GM12874 (cell line): ENCODE measurements around the gene PKNOX2.

Source experiments
- CTCF ChIP-seq: IDR thresholded peaks from 2 replicates; pipeline ENCODE4 v1.5.1; 2011; ENCODE audit warnings: low read depth, mild to moderate bottlenecking, control low read depth, low read length, moderate library complexity; ENCODE audit not compliant: insufficient read depth

Gene PKNOX2

GRCh38 chr11:125141178-125141577 lies 23.4 kb upstream of the PKNOX2 start:
- TF ChIP-seq CTCF = no peak

GRCh38 chr11:125141686-125142535 lies 22.6 kb upstream of the PKNOX2 start:
- TF ChIP-seq CTCF = peak; percentile 92

- no peak for TF ChIP-seq CTCF
These were observed 18.3 kb upstream of the PKNOX2 start for GRCh38 chr11:125146232-125146631.

- TF ChIP-seq CTCF = no peak
These were observed 17.3 kb upstream of the PKNOX2 start for GRCh38 chr11:125147280-125147679.

GRCh38 chr11:125148011-125148410 lies 16.5 kb upstream of the PKNOX2 start:
- no peak for TF ChIP-seq CTCF

GRCh38 chr11:125148743-125149142 lies 15.8 kb upstream of the PKNOX2 start:
- TF ChIP-seq CTCF = no peak

- no peak for TF ChIP-seq CTCF
These were observed 10.7 kb upstream of the PKNOX2 start for GRCh38 chr11:125153837-125154236.
